Smooth muscle cell (in vitro differentiated cells): Measurements from ENCODE around the gene ABCC5. TPM values are rescaled to one million over a fixed set of nuclear protein-coding genes. Genes with fewer than 3 reads are reported as not detected.

Experiments used
- DNase-seq: peaks from one replicate; lab custom pipeline; 2025; ENCODE audit not compliant: unreplicated experiment; lab: John Stamatoyannopoulos, UW
- H2AFZ ChIP-seq: fragments of 200-600 bp; sonication (generic); 2 replicates; pipeline ENCODE4 v1.6.0; 2016; ENCODE audit warnings: antibody characterized with exemption, low read depth, mild to moderate bottlenecking
- H3F3A ChIP-seq: fragments of 200-600 bp; sonication (generic); 2 replicates; pipeline ENCODE4 v1.6.0; 2017; ENCODE audit warnings: antibody characterized with exemption, low read depth
- H3K27ac ChIP-seq: fragments of 200-600 bp; sonication (generic); 2 replicates; pipeline ENCODE4 v1.5.1; 2016; ENCODE audit warnings: low read depth, mild to moderate bottlenecking
- H3K27me3 ChIP-seq: fragments of 200-600 bp; sonication (generic); 2 replicates; pipeline ENCODE4 v1.6.1; 2016; ENCODE audit warnings: low read depth, mild to moderate bottlenecking
- H3K36me3 ChIP-seq: fragments of 200-600 bp; sonication (generic); 2 replicates; pipeline ENCODE4 v1.5.1; 2016; ENCODE audit warnings: low read depth
- H3K4me1 ChIP-seq: fragments of 200-600 bp; sonication (generic); 2 replicates; pipeline ENCODE4 v1.5.1; 2016; ENCODE audit warnings: low read depth
- H3K4me2 ChIP-seq: fragments of 200-600 bp; sonication (generic); 2 replicates; pipeline ENCODE4 v1.6.0; 2016; ENCODE audit warnings: mild to moderate bottlenecking
- H3K4me3 ChIP-seq: fragments of 200-600 bp; sonication (generic); 2 replicates; pipeline ENCODE4 v1.5.1; 2016; ENCODE audit warnings: mild to moderate bottlenecking
- H3K79me2 ChIP-seq: fragments of 200-600 bp; sonication (generic); 2 replicates; pipeline ENCODE4 v1.6.0; 2016; ENCODE audit warnings: low read depth, mild to moderate bottlenecking
- H3K9ac ChIP-seq: fragments of 200-600 bp; sonication (generic); 2 replicates; pipeline ENCODE4 v1.6.0; 2016; ENCODE audit warnings: low read depth
- H3K9me3 ChIP-seq: fragments of 200-600 bp; sonication (generic); replicated peaks from 2 replicates; pipeline ENCODE4 v1.5.1; 2016; ENCODE audit warnings: low read depth
- H4K20me1 ChIP-seq: fragments of 200-600 bp; sonication (generic); 2 replicates; pipeline ENCODE4 v1.6.0; 2016; ENCODE audit warnings: low read depth
- CTCF ChIP-seq: fragments of 200-600 bp; sonication (generic); IDR thresholded peaks from 2 replicates; pipeline ENCODE4 v1.5.1; 2017; ENCODE audit warnings: borderline replicate concordance, mild to moderate bottlenecking, antibody characterized with exemption; ENCODE audit not compliant: insufficient read depth, poor library complexity, severe bottlenecking
- WGBS: methylation state at CpG from one replicate; pipeline ENCODE4 v1.1.7; 2016; ENCODE audit warnings: low lambda C conversion rate; 5-methylcytosine and 5-hydroxymethylcytosine counted together
- polyA plus RNA-seq: library from polyadenylated mRNA; unstranded; fragments of >200 nt; fragmentation: Nextera tagmentation; extraction: Ambion mirVana; gene quantifications from 2 replicates; pipeline ENCODE4 v1.2.1, GENCODE V29; 2016
- total RNA-seq: library from RNA; depleted of rRNA; stranded (reverse); fragments of >200 nt; gene quantifications from 2 replicates; pipeline ENCODE4 v1.2.3, GENCODE V29; 2014

ABCC5 gene
- total and polyA plus RNA-seq, 2 experiments from 2014 or later = 18.2 to 20.0 TPM

GRCh38 chr3:184016169-184016570 lies 1.5 kb downstream of the ABCC5 start:
- Histone ChIP-seq H3K27ac (peak overlapping the region; percentile 7), H3K27me3 (no peaks in the 10 kb centered on the region), H2AFZ (no peak overlapping the region), H3K4me1 (peaks cover 11% of the 10 kb centered on the region), H3K4me3 (peak overlapping the region; percentile 98), H3K9me3 (no peaks in the 10 kb centered on the region), H4K20me1 (no peaks in the 10 kb centered on the region), H3K4me2 (peak overlapping the region; percentile 91), H3F3A (peaks cover 11% of the 10 kb centered on the region), H3K79me2 (peaks cover 16% of the 10 kb centered on the region), H3K9ac (peak overlapping the region; percentile 4), H3K36me3 (peaks cover 8% of the 10 kb centered on the region)
- no peak for DNase-seq
- no peak for TF ChIP-seq CTCF
- WGBS = 59% methylated on average over 5 of the region's 5 CpGs

- peak overlapping the region; percentile 4 for H3K9ac ChIP-seq
- WGBS = 50% methylated on average over 10 of the region's 10 CpGs
- DNase-seq = no peak
- peaks cover 11% of the 10 kb centered on the region for H3F3A ChIP-seq
- peak overlapping the region; percentile 98 for H3K4me3 ChIP-seq
- TF ChIP-seq CTCF = no peak
- H3K27me3 ChIP-seq = no peaks in the 10 kb centered on the region
- H3K4me1 ChIP-seq = peaks cover 11% of the 10 kb centered on the region
- peaks cover 16% of the 10 kb centered on the region for H3K79me2 ChIP-seq
- no peaks in the 10 kb centered on the region for H4K20me1 ChIP-seq
- H3K4me2 ChIP-seq = peak overlapping the region; percentile 91
- H3K36me3 ChIP-seq = peaks cover 8% of the 10 kb centered on the region
- H3K9me3 ChIP-seq = no peaks in the 10 kb centered on the region
- H3K27ac ChIP-seq = peak overlapping the region; percentile 7
- H2AFZ ChIP-seq = no peak overlapping the region
These were observed 2.2 kb downstream of the ABCC5 start for GRCh38 chr3:184015381-184016019.

- 84% methylated on average over 6 of the region's 6 CpGs for WGBS
- no peaks in the 10 kb centered on the region for H3K27me3 ChIP-seq
- no peaks in the 10 kb centered on the region for H3K9me3 ChIP-seq
- DNase-seq = no peak
- peaks cover 16% of the 10 kb centered on the region for H3K79me2 ChIP-seq
- TF ChIP-seq CTCF = no peak
- H3K4me3 ChIP-seq = no peak overlapping the region
- H3K9ac ChIP-seq = no peak overlapping the region
- no peak overlapping the region for H2AFZ ChIP-seq
- H3K36me3 ChIP-seq = peaks cover 10% of the 10 kb centered on the region
- peaks cover 11% of the 10 kb centered on the region for H3K4me1 ChIP-seq
- no peak overlapping the region for H3K4me2 ChIP-seq
- H3F3A ChIP-seq = peaks cover 11% of the 10 kb centered on the region
- H3K27ac ChIP-seq = no peak overlapping the region
- H4K20me1 ChIP-seq = no peaks in the 10 kb centered on the region
These were observed 5.5 kb downstream of the ABCC5 start for GRCh38 chr3:184011937-184012889.
